Measurements from ENCODE around the gene SH2D4B. TPM values are rescaled to one million over a fixed set of nuclear protein-coding genes. Genes with fewer than 3 reads are reported as not detected.

SH2D4B gene
- total RNA-seq, 1 donor: not detected

DNA sequence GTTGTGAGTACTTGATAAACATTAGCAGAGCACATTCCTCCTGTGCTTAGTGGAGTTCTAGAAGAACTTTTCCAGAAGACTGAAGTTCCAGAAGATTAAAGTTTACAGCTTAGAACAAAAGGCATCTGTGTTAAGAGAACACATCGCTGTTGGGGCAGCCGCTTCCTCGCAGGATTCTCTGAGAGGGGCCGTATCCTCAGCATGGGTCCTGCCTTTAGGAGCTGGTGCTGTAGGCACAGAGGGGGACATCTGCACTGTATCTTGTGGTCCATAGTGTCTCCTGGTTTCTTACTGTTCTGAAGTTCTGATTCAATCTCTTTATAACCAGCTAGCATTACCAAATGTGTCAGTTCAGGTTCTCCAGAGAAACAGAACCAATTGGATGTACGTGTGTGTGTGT is 16.3 kb downstream of the SH2D4B start:
- TF ChIP-seq CTCF (IDR thresholded peaks at IDR 0.05; ENCODE audit: insufficient read depth, low read length): no peak
- DNase-seq (ENCODE audit: low read depth): no peak
- H3K4me3 ChIP-seq (ENCODE audit: low read depth, low read length): no peak overlapping the region

DNA sequence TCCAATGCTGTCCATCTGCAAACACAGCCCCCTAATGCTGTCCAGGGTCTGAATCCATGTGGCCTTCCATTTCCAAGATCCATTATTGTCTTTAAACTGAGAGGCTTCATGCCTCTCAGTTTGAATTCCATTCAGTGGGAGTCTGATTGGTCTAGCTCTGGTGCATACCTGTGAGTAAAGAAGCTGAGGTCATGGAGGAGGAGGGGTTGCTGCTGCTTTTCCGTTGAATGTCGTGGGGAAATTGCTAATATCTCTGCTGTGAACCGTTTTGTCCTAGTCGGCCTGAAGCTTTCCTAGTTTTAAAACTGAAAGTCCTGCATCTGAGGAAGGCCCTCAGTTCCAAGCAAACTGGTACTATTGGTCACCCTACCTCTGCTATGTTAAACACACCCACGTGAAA is 17.7 kb downstream of the SH2D4B start:
- H3K4me3 ChIP-seq (ENCODE audit: low read depth, low read length): no peak overlapping the region
- no peak for DNase-seq (ENCODE audit: low read depth)
- TF ChIP-seq CTCF (IDR thresholded peaks at IDR 0.05; ENCODE audit: insufficient read depth, low read length): no peak

DNA sequence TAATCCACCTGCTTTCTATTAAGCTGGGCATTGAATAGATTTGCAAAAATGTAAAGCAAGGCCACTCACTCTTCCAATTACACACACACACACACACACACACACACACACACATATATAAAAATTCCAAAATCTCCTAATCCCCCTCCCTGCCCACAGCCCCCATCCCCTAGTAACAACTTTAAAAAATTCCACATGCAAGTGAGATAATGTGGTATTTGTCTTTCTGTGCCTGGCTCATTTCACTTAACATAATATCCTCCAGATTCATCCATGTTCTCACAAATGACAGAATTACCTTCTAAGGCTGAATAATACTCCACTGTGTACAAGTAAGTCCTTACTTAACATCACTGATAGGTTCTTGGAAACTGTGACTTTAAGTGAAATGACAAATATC is 24.2 kb downstream of the SH2D4B start:
- no peak for TF ChIP-seq CTCF (IDR thresholded peaks at IDR 0.05; ENCODE audit: insufficient read depth, low read length)
- DNase-seq (ENCODE audit: low read depth): no peak
- H3K4me3 ChIP-seq (ENCODE audit: low read depth, low read length): no peak overlapping the region

DNA sequence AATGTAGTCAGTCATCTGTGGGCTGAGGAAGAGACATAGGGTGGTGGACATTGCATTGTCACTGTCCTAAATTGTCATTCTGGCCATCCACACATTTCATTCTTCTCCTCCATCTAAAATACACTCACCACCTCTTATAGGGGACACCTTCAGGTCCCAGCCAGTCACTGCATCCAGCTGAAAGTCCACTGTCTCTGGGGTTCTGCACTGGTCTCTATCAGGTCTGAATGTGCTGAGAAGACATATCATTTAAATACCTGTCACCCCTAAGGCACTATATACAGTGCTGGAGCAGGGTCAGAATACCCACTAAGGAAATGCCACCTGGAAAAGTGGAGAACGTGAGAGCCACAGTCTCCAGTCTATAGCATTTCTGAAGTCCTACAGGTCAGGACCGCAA is 29.6 kb downstream of the SH2D4B start:
- no peak overlapping the region for H3K4me3 ChIP-seq (ENCODE audit: low read depth, low read length)
- no peak for TF ChIP-seq CTCF (IDR thresholded peaks at IDR 0.05; ENCODE audit: insufficient read depth, low read length)
- no peak for DNase-seq (ENCODE audit: low read depth)

GRCh38 chr10:80569131-80569895 is 31.6 kb downstream of the SH2D4B start:
- TF ChIP-seq CTCF (IDR thresholded peaks at IDR 0.05; ENCODE audit: insufficient read depth, low read length): no peak
- H3K4me3 ChIP-seq (ENCODE audit: low read depth, low read length): no peak overlapping the region

DNA sequence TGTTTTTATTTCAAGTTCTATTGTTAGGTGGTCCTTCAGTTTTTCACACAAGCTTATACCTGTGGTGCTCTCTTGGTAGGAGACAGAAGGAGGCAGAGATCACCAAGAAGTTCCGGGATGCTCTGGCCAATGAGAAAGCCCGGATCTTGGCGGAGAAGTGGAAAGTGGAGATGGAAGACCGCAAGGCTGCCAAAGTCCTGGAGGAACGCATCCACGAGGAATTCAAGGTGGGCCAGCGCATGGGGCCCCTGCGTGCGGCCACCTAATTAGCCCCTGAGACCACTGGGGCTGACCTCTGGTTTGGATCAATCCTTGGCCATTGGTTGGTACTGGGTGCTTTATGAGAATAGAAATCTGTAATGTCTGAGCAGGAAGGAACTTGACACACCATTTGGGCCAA is 33.6 kb downstream of the SH2D4B start:
- no peak for TF ChIP-seq CTCF (IDR thresholded peaks at IDR 0.05; ENCODE audit: insufficient read depth, low read length)
- DNase-seq (ENCODE audit: low read depth): no peak
- H3K4me3 ChIP-seq (ENCODE audit: low read depth, low read length): no peak overlapping the region

More at GRCh38 chr10:80569131-80569895, 31.6 kb downstream of the SH2D4B start:
- no peak for DNase-seq (ENCODE audit: low read depth)

All from fibroblast of the aortic adventitia (primary cell).